IMR-90 (cell line): ENCODE results near the gene GIPC3. TPM values are rescaled to one million over a fixed set of nuclear protein-coding genes. Genes with fewer than 3 reads are reported as not detected.
"Not testable (repeated sequence)": the region's sequence is repeated elsewhere in the genome, so short reads cannot be mapped to it uniquely, and the experiment has no call there.

ENCODE experiments used
- ATAC-seq: fragments of 200-7000 bp; cut with Tn5 transposase; 2 replicates; pipeline ENCODE4 v1.9.1; 2020; ENCODE audit warnings: low read depth, mild to moderate bottlenecking, moderate library complexity
- BruUV-seq: library from RNA; stranded (reverse); fragments of 400-500 nt; replicated peaks from 2 replicates; lab custom pipeline; 2021; lab: Mats Ljungman, UMichigan
- CTCF ChIA-PET: fragments of 300-600 bp; formaldehyde crosslinking; extraction: SDS; loops from one replicate; lab custom pipeline; 2021; ENCODE audit warnings: antibody characterized with exemption; lab: Yijun Ruan, JAX
- POLR2A ChIA-PET: fragments of 300-600 bp; sonication (Branson Sonifier 250); formaldehyde crosslinking; loops from one replicate; lab custom pipeline; 2022; ENCODE audit warnings: antibody characterized with exemption; ENCODE audit not compliant: unreplicated experiment; lab: Charles Lee
- DNase-seq: peaks from one replicate; pipeline ENCODE4 v3.0.0; 2013
- H2AFZ ChIP-seq: replicated peaks from 2 replicates; pipeline ENCODE3; 2013; ENCODE audit warnings: low read length, mild to moderate bottlenecking; ENCODE audit not compliant: poor library complexity
- H2AK5ac ChIP-seq: 2 replicates; pipeline ENCODE4 v1.6.1; 2013; ENCODE audit warnings: low read depth, low read length, inconsistent platforms
- H2AK9ac ChIP-seq: replicated peaks from 2 replicates; pipeline ENCODE3; 2013; ENCODE audit warnings: mild to moderate bottlenecking, low read depth, low read length, moderate library complexity; ENCODE audit not compliant: poor library complexity
- H2BK120ac ChIP-seq: 2 replicates; pipeline ENCODE4 v1.6.1; 2013; ENCODE audit warnings: low read depth, low read length, inconsistent platforms
- H2BK15ac ChIP-seq: 3 replicates; pipeline ENCODE4 v1.6.1; 2013; ENCODE audit warnings: low read depth, low read length, inconsistent platforms
- H2BK20ac ChIP-seq: 2 replicates; pipeline ENCODE4 v1.6.1; 2013; ENCODE audit warnings: low read depth, mild to moderate bottlenecking, inconsistent platforms, low read length, moderate library complexity
- H2BK5ac ChIP-seq: 2 replicates; pipeline ENCODE4 v1.6.1; 2013; ENCODE audit warnings: mild to moderate bottlenecking, low read depth, low read length, inconsistent platforms; ENCODE audit not compliant: poor library complexity, severe bottlenecking
- H3K14ac ChIP-seq: replicated peaks from 2 replicates; pipeline ENCODE4 v1.6.1; 2013; ENCODE audit warnings: low read depth, low read length, inconsistent platforms
- H3K18ac ChIP-seq: 2 replicates; pipeline ENCODE4 v1.6.1; 2013; ENCODE audit warnings: low read depth, low read length, control low read depth
- H3K23ac ChIP-seq: 2 replicates; pipeline ENCODE4 v1.6.1; 2013; ENCODE audit warnings: low read depth, low read length, inconsistent platforms
- H3K27ac ChIP-seq: 2 replicates; pipeline ENCODE4 v1.5.1; 2013; ENCODE audit warnings: mild to moderate bottlenecking, control low read depth, low read length; ENCODE audit not compliant: insufficient read depth
- H3K27me3 ChIP-seq: 2 replicates; pipeline ENCODE4 v1.6.1; 2013; ENCODE audit warnings: low read length; ENCODE audit not compliant: control insufficient read depth, insufficient read depth
- H3K36me3 ChIP-seq: 2 replicates; pipeline ENCODE4 v1.6.1; 2013; ENCODE audit warnings: low read length, mixed read lengths; ENCODE audit not compliant: control insufficient read depth, insufficient read depth
- H3K4ac ChIP-seq: 2 replicates; pipeline ENCODE4 v1.6.1; 2013; ENCODE audit warnings: low read depth, low read length, inconsistent platforms
- H3K4me1 ChIP-seq: 2 replicates; pipeline ENCODE4 v1.6.1; 2013; ENCODE audit warnings: low read length, mixed read lengths; ENCODE audit not compliant: control insufficient read depth, insufficient read depth
- H3K4me2 ChIP-seq: 2 replicates; pipeline ENCODE4 v1.6.1; 2013; ENCODE audit warnings: low read depth, mild to moderate bottlenecking, control low read depth, low read length, moderate library complexity
- H3K4me3 ChIP-seq: 2 replicates; pipeline ENCODE4 v1.5.1; 2013; ENCODE audit warnings: low read depth, mild to moderate bottlenecking, control low read depth, low read length, moderate library complexity; ENCODE audit not compliant: insufficient read depth
- H3K56ac ChIP-seq: 2 replicates; pipeline ENCODE4 v1.6.1; 2013; ENCODE audit warnings: low read length, inconsistent platforms; ENCODE audit not compliant: insufficient read depth; ENCODE audit errors: extremely low read depth
- H3K79me1 ChIP-seq, 2 experiments: 2 replicates each; pipeline ENCODE4 v1.6.1; 2013; ENCODE audit warnings: low read length in 2 of 2, inconsistent platforms in 1 of 2, low read depth in 1 of 2
- H3K9ac ChIP-seq: 2 replicates; pipeline ENCODE4 v1.6.1; 2013; ENCODE audit warnings: low read depth, low read length, control low read depth
- H3K9me1 ChIP-seq: 2 replicates; pipeline ENCODE4 v1.6.1; 2013; ENCODE audit warnings: low read length, inconsistent platforms; ENCODE audit not compliant: insufficient read depth
- H3K9me3 ChIP-seq: 2 replicates; pipeline ENCODE4 v1.6.1; 2013; ENCODE audit warnings: low read length; ENCODE audit not compliant: control insufficient read depth, insufficient read depth
- H4K20me1 ChIP-seq: 2 replicates; pipeline ENCODE4 v1.6.1; 2013; ENCODE audit warnings: low read length, inconsistent platforms; ENCODE audit not compliant: insufficient read depth
- H4K5ac ChIP-seq: 2 replicates; pipeline ENCODE4 v1.6.1; 2013; ENCODE audit warnings: mild to moderate bottlenecking, low read depth, low read length, control low read depth
- H4K8ac ChIP-seq, 2 experiments: 2 replicates each; pipeline ENCODE4 v1.6.1; 2013; ENCODE audit warnings: low read depth in 2 of 2, low read length in 2 of 2, control low read depth in 1 of 2, inconsistent platforms in 1 of 2
- H4K91ac ChIP-seq: 2 replicates; pipeline ENCODE4 v1.6.1; 2013; ENCODE audit warnings: low read depth, low read length, inconsistent platforms; ENCODE audit not compliant: insufficient read depth
- MXI1 ChIP-seq: IDR thresholded peaks from 2 replicates; pipeline ENCODE4 v1.6.1; 2012; ENCODE audit warnings: low read depth, mild to moderate bottlenecking, low read length, moderate library complexity, borderline replicate concordance
- RCOR1 ChIP-seq: IDR thresholded peaks from 2 replicates; pipeline ENCODE4 v1.6.1; 2012; ENCODE audit warnings: mild to moderate bottlenecking, low read length, improper control_type of control experiment; ENCODE audit not compliant: insufficient replicate concordance
- WGBS, 2 experiments: methylation state at CpG; one replicate each; pipeline versions ENCODE4 v1.1.5 to v1.1.7; 2013; ENCODE audit warnings: missing lambda C conversion rate in 2 of 2; ENCODE audit not compliant: insufficient read length in 1 of 2; ENCODE audit errors: extremely low coverage in 2 of 2; 5-methylcytosine and 5-hydroxymethylcytosine counted together
- dilution Hi-C: fragments of 300-500 bp; cut with HindIII; formaldehyde crosslinking; loops from one replicate; pipeline ENCODE4 v1.14.3; 2018; ENCODE audit warnings: low sequenced_read_pairs; ENCODE audit not compliant: unreplicated experiment
- in situ Hi-C: fragments of 300-500 bp; cut with MboI; formaldehyde crosslinking; loops from 3 replicates; pipeline ENCODE4 v1.14.3; 2019; ENCODE audit warnings: low sequenced_read_pairs, inconsistent platforms, mixed read lengths
- intact Hi-C: fragments of 100-400 bp; cut with micrococcal nuclease; formaldehyde crosslinking; loops from 2 replicates; pipeline ENCODE4 v1.10.0; 2022
- polyA plus RNA-seq, 3 experiments: library from polyadenylated mRNA; depleted of rRNA; stranded (reverse); fragments of >200 nt; gene quantifications; 2 replicates each; pipeline ENCODE4 v1.2.3, GENCODE V29; 2012; ENCODE audit warnings: low replicate concordance in 1 of 3
- total RNA-seq: library from RNA; depleted of rRNA; stranded (reverse); fragments of >200 nt; gene quantifications from 2 replicates; pipeline ENCODE4 v1.2.3, GENCODE V29; 2012

Gene GIPC3
- total and polyA plus RNA-seq, 2 of the 4 experiments (the other 2 are of a cell fraction), result under 0.01 to 0.36 TPM

DNA sequence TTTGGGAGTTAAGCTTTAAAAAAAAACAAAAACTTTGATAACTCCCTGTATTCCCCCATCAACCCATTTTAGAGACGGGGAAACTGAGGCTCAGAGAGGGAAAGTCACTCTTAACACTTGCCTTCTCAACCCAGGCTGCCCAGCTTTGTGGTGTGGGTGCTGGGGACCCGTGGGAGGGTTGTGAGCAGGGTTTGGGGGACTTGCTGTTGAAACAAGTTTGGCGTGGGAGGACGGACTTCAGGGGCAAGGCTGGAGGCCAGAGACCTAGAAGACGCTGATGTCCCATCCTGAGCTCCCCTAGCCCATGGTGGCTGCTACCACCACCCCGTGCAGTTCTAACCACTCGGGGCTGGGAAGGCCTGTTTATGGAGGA is 42.1 kb downstream of the GIPC3 start:
- intact Hi-C loops, result loop anchor here (5.0 kb wide), 1 partner anchor 120 kb away; the partner anchor contains the start of gene FZR1
- Histone ChIP-seq H2BK5ac (no peak overlapping the region), H3K4me2 (peak overlapping the region; percentile 84), H3K9ac (no peak overlapping the region), H3K56ac (no peak overlapping the region), H3K18ac (no peak overlapping the region), H3K27me3 (no peaks in the 10 kb centered on the region), H4K91ac (no peak overlapping the region), H2AK9ac (peak overlapping the region; percentile 100), H2BK15ac (no peak overlapping the region), H3K79me1 (peaks cover 11 to 34% of the 10 kb centered on the region in 2 experiments; a peak in 3 of 4 replicates), H3K4me3 (peak overlapping the region; percentile 19; the same call in 1 of the 2 replicates), H4K5ac (peak overlapping the region; percentile 30; the same call in 1 of the 2 replicates), H3K9me1 (peaks cover 3% of the 10 kb centered on the region; the same call in 1 of the 2 replicates), H3K4ac (peak overlapping the region; percentile 22; the same call in 1 of the 2 replicates), H3K14ac (no peak overlapping the region), H4K8ac (peak overlapping the region; percentile 63 to 79), H2AK5ac (peak overlapping the region; percentile 35; the same call in 1 of the 2 replicates), H3K4me1 (peaks cover 6% of the 10 kb centered on the region; the same call in 1 of the 2 replicates), H3K27ac (no peak overlapping the region), H3K23ac (no peak overlapping the region), H3K9me3 (no peaks in the 10 kb centered on the region), H2BK20ac (no peak overlapping the region), H3K36me3 (peaks cover 21% of the 10 kb centered on the region), H2AFZ (peak overlapping the region; percentile 99), H4K20me1 (peaks cover 19% of the 10 kb centered on the region), H2BK120ac (no peak overlapping the region)
- TF ChIP-seq MXI1 (no peak), RCOR1 (peak; percentile 90)
- no peak for ATAC-seq
- no peak for DNase-seq
- CTCF ChIA-PET, result no interaction called here
- in situ Hi-C loops, result no loop called here
- POLR2A ChIA-PET, result no interaction called here
- no CpG with 5 or more reads among the region's 7 CpGs for WGBS, 2 experiments
- dilution Hi-C loops, result no loop called here
- no TSS peak for BruUV-seq

DNA sequence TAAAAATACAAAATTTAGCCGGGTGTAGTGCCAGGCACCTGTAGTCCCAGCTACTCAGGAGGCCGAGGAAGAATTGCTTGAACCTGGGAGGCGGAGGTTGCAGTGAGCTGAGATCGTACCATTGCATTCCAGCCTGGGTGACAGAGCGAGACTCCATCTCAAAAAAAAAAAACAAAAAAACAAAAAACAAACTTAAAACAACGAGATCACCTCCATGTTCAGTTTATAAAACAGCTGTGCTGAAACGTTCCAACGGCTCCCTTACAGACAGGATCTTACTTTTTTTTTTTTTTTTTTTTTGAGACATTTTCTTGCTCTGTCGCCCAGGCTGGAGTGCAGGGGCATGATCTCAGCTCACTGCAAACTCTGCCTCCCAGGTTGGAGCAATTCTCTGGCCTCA is 43.5 kb downstream of the GIPC3 start:
- H3K9ac ChIP-seq, DNase-seq, H3K4me3 ChIP-seq, H3K4ac ChIP-seq, H2AK9ac ChIP-seq, H2BK120ac ChIP-seq, BruUV-seq, H2AFZ ChIP-seq, H2BK15ac ChIP-seq, H3K27ac ChIP-seq, H3K56ac ChIP-seq, H4K91ac ChIP-seq, H2BK5ac ChIP-seq, H3K9me1 ChIP-seq, ATAC-seq, H4K5ac ChIP-seq, H3K4me2 ChIP-seq, in situ Hi-C loops, H4K8ac ChIP-seq, H3K14ac ChIP-seq, H3K4me1 ChIP-seq, H3K27me3 ChIP-seq, H2AK5ac ChIP-seq, H2BK20ac ChIP-seq, H3K18ac ChIP-seq, CTCF ChIA-PET, H3K9me3 ChIP-seq, dilution Hi-C loops, H3K23ac ChIP-seq: not testable (repeated sequence)
- no CpG with 5 or more reads among the region's 9 CpGs for WGBS, 2 experiments
- POLR2A ChIA-PET, result interaction anchor here (0.6 kb wide), 1 partner anchor 678 kb away, joined by 5 read pairs; no protein-coding TSS in a partner anchor
- peaks cover 20% of the 10 kb centered on the region for H3K36me3 ChIP-seq
- peaks cover 11 to 30% of the 10 kb centered on the region in 2 experiments; a peak in 3 of 4 replicates for H3K79me1 ChIP-seq
- peaks cover 19% of the 10 kb centered on the region for H4K20me1 ChIP-seq
- intact Hi-C loops, result loop anchor here (5.0 kb wide), 1 partner anchor 121 kb away; the partner anchor contains the start of gene FZR1
